Gastrocnemius medialis (tissue), 4 donors: ENCODE data around the gene HOATZ. TPM values are rescaled to one million over a fixed set of nuclear protein-coding genes. Genes with fewer than 3 reads are reported as not detected.

Source experiments
- ATAC-seq, 2 donors: fragments of 150-250 bp; one replicate each; pipeline ENCODE4 v1.9.1; 2016
- DNase-seq, 2 donors: peaks; one replicate each; pipeline ENCODE4 v3.0.0-alpha.2; 2019
- H3K27ac ChIP-seq, 4 donors: fragments of 200-600 bp; sonication (generic); 1 replicate in 1 of 4; 2 replicates in 3 of 4; pipeline ENCODE4 v1.5.1; 2016 to 2018; ENCODE audit warnings: mild to moderate bottlenecking in 2 of 4, moderate library complexity in 1 of 4
- H3K27me3 ChIP-seq, 3 donors: fragments of 200-600 bp; sonication (generic) in 2 of 3; 1 replicate in 1 of 3; 2 replicates in 2 of 3; pipeline versions ENCODE4 v1.5.1 to v1.6.0; 2016 to 2019; ENCODE audit warnings: mild to moderate bottlenecking in 1 of 3, moderate library complexity in 1 of 3
- H3K36me3 ChIP-seq, 2 donors: fragments of 200-600 bp; sonication (generic) in 1 of 2; one replicate each; pipeline ENCODE4 v1.5.1; 2017 to 2018
- H3K4me1 ChIP-seq, 2 donors: fragments of 200-600 bp; sonication (generic) in 1 of 2; one replicate each; pipeline ENCODE4 v1.5.1; 2016 to 2017; ENCODE audit warnings: mild to moderate bottlenecking in 2 of 2
- H3K4me3 ChIP-seq, 4 donors: fragments of 200-600 bp; sonication (generic) in 3 of 4; 1 replicate in 1 of 4; 2 replicates in 3 of 4; pipeline ENCODE4 v1.5.1; 2016 to 2019; ENCODE audit warnings: mild to moderate bottlenecking in 2 of 4
- H3K9me3 ChIP-seq, 3 donors: fragments of 200-600 bp; sonication (generic) in 2 of 3; 1 replicate in 1 of 3; 2 replicates in 2 of 3; pipeline ENCODE4 v1.5.1; 2016 to 2019
- POLR2A ChIP-seq, 2 donors: fragments of 450-650 bp; IDR thresholded peaks; one replicate each; pipeline ENCODE4 v1.6.1; 2017; ENCODE audit warnings: antibody characterized with exemption in 2 of 2, mild to moderate bottlenecking in 2 of 2, moderate library complexity in 2 of 2
- in situ Hi-C, 4 donors: fragments of 200-750 bp; cut with MboI; loops; one replicate each; pipeline versions ENCODE4 v1.15.0 to v1.8.0; 2017; ENCODE audit warnings: low sequenced_read_pairs in 4 of 4
- intact Hi-C: fragments of 100-400 bp; cut with DNase I; formaldehyde crosslinking; loops from one replicate; pipeline ENCODE4 v1.15.1; 2023; ENCODE audit warnings: low total_unique reads
- total RNA-seq, 4 donors: library from RNA; depleted of rRNA; stranded (reverse); fragments of >200 nt; gene quantifications; one replicate each; pipeline versions ENCODE4 v1.1.0 to v1.2.3, GENCODE V29; 2016
- TF ChIP-seq, protein P1 (sequence below), 5 experiments: fragments of 450-650 bp in 3 of 5; fragments of 200-600 bp in 2 of 5; sonication (generic) in 2 of 5; IDR thresholded peaks in 4 of 5; conservative IDR thresholded peaks in 1 of 5; 1 replicate in 4 of 5; 2 replicates in 1 of 5; pipeline ENCODE4 v1.5.1; 2016 to 2019; ENCODE audit warnings: antibody characterized with exemption in 5 of 5, mild to moderate bottlenecking in 3 of 5, moderate library complexity in 3 of 5

HOATZ gene
- total RNA-seq, 4 donors from 2014 or later: not detected

DNA sequence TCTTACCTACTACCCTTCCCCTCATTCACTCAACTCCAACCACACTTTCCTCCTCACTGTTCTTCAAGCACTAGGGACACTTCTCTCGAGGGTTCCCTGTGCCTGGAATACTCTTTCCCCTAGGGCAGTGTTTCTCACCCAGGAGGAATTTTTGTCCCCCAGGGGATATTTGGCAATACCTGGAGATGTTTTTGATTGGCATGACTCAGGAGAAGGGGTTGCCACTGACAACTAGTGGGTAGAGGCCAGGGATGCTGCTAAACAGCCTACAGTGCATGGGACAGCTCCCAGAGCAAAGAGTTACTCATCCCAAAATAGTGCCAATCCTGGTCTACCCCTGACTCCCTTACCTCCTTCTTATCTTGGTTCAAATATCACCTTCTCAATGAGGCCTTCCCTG lies 42.4 kb upstream of the HOATZ start:
- no peaks in the 10 kb centered on the region for H3K36me3 ChIP-seq
- no peaks in the 10 kb centered on the region for H3K4me1 ChIP-seq
- no peaks in the 10 kb centered on the region for H3K27me3 ChIP-seq
- no peaks in the 10 kb centered on the region for H3K9me3 ChIP-seq
- intact Hi-C loops (no loop called here), in situ Hi-C loops (no loop called here)
- ATAC-seq (no peak), DNase-seq (no peak)
- H3K4me3 ChIP-seq: no peak overlapping the region
- H3K27ac ChIP-seq: no peak overlapping the region
- no peak for TF ChIP-seq POLR2A (IDR thresholded peaks at IDR 0.05)
- TF ChIP-seq, protein P1, sequence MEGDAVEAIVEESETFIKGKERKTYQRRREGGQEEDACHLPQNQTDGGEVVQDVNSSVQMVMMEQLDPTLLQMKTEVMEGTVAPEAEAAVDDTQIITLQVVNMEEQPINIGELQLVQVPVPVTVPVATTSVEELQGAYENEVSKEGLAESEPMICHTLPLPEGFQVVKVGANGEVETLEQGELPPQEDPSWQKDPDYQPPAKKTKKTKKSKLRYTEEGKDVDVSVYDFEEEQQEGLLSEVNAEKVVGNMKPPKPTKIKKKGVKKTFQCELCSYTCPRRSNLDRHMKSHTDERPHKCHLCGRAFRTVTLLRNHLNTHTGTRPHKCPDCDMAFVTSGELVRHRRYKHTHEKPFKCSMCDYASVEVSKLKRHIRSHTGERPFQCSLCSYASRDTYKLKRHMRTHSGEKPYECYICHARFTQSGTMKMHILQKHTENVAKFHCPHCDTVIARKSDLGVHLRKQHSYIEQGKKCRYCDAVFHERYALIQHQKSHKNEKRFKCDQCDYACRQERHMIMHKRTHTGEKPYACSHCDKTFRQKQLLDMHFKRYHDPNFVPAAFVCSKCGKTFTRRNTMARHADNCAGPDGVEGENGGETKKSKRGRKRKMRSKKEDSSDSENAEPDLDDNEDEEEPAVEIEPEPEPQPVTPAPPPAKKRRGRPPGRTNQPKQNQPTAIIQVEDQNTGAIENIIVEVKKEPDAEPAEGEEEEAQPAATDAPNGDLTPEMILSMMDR (IDR thresholded peaks at IDR 0.05 in 4 of 5, conservative IDR thresholded peaks at IDR 0.05 in 1 of 5): no peak

DNA sequence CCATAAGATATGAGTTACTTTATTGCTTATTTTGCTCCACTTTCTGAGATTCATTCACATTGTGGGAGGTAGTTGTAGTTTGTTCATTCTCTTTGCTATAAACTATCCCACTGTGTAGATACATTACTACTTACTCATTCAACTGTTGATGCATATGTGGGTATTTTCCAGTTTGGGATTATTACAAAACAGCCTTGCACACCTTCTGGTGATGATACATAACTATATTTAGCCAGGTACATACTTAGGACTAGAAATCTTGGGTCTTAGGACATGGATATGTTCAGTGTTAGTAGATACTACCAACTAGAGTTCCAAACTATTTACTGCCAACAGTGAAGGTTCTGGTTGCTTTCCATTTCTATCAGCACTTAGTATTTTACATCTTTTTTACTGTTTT lies 40.1 kb upstream of the HOATZ start:
- H3K27me3 ChIP-seq: no peaks in the 10 kb centered on the region
- no peak for TF ChIP-seq POLR2A (IDR thresholded peaks at IDR 0.05)
- TF ChIP-seq, protein P1 (IDR thresholded peaks at IDR 0.05 in 4 of 5, conservative IDR thresholded peaks at IDR 0.05 in 1 of 5): no peak
- H3K36me3 ChIP-seq: no peaks in the 10 kb centered on the region
- no peaks in the 10 kb centered on the region for H3K4me1 ChIP-seq
- H3K27ac ChIP-seq: no peak overlapping the region
- no peak overlapping the region for H3K4me3 ChIP-seq
- intact Hi-C loops: no loop called here
- DNase-seq: no peak
- H3K9me3 ChIP-seq: no peaks in the 10 kb centered on the region
- in situ Hi-C loops: no loop called here
- peak; percentile 27 to 80 for ATAC-seq

GRCh38 chr11:111476366-111476765 lies 38.2 kb upstream of the HOATZ start:
- no peak overlapping the region for H3K27ac ChIP-seq
- DNase-seq (no peak), ATAC-seq (no peak)
- H3K9me3 ChIP-seq: no peaks in the 10 kb centered on the region
- in situ Hi-C loops: no loop called here
- no peaks in the 10 kb centered on the region for H3K4me1 ChIP-seq
- no peaks in the 10 kb centered on the region for H3K36me3 ChIP-seq
- TF ChIP-seq POLR2A (IDR thresholded peaks at IDR 0.05): no peak
- TF ChIP-seq, protein P1 (IDR thresholded peaks at IDR 0.05 in 4 of 5, conservative IDR thresholded peaks at IDR 0.05 in 1 of 5): no peak
- intact Hi-C loops: no loop called here
- no peak overlapping the region for H3K4me3 ChIP-seq
- no peaks in the 10 kb centered on the region for H3K27me3 ChIP-seq

GRCh38 chr11:111476956-111477355 lies 37.6 kb upstream of the HOATZ start:
- Histone ChIP-seq H3K4me1 (no peaks in the 10 kb centered on the region), H3K27ac (no peak overlapping the region), H3K36me3 (no peaks in the 10 kb centered on the region), H3K27me3 (no peaks in the 10 kb centered on the region), H3K9me3 (no peaks in the 10 kb centered on the region), H3K4me3 (no peak overlapping the region)
- DNase-seq (no peak), ATAC-seq (no peak)
- intact Hi-C loops: no loop called here
- in situ Hi-C loops: no loop called here
- TF ChIP-seq, protein P1 (IDR thresholded peaks at IDR 0.05 in 4 of 5, conservative IDR thresholded peaks at IDR 0.05 in 1 of 5): no peak
- TF ChIP-seq POLR2A (IDR thresholded peaks at IDR 0.05): no peak

DNA sequence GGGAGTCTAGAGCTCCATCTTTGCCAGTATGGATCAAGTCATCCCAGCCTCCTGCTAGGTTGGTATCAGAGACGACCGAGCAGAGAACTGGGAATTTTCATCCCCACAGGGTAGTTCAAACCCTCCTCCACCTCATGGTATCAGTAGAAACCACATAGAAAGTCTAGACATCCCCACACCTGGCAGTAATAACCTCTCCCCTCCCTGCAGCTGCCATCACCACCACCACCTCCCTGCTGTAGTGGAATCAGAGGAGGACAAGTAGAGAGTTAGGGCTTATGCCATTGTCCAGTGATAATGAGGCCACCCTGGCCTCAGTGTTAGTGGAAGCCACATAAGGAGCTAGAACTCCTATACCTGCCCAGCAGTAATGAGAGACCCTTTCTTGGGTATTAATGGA lies 36.7 kb upstream of the HOATZ start:
- no peak for ATAC-seq
- Histone ChIP-seq H3K9me3 (peaks cover 0 to under 1% (median under 1%) of the 10 kb centered on the region in 3 donors), H3K36me3 (no peaks in the 10 kb centered on the region), H3K27me3 (no peaks in the 10 kb centered on the region), H3K4me3 (no peak overlapping the region), H3K4me1 (no peaks in the 10 kb centered on the region), H3K27ac (no peak overlapping the region)
- TF ChIP-seq POLR2A (IDR thresholded peaks at IDR 0.05): no peak
- TF ChIP-seq, protein P1 (IDR thresholded peaks at IDR 0.05 in 4 of 5, conservative IDR thresholded peaks at IDR 0.05 in 1 of 5): no peak
- no peak for DNase-seq
- in situ Hi-C loops (no loop called here), intact Hi-C loops (no loop called here)
